IMR-90 (cell line): Measurements from ENCODE around the gene MFAP3L. TPM values are rescaled to one million over a fixed set of nuclear protein-coding genes. Genes with fewer than 3 reads are reported as not detected.

Experiments used
- ATAC-seq: fragments of 200-7000 bp; cut with Tn5 transposase; 2 replicates; pipeline ENCODE4 v1.9.1; 2020; ENCODE audit warnings: low read depth, mild to moderate bottlenecking, moderate library complexity
- BruUV-seq: library from RNA; stranded (reverse); fragments of 400-500 nt; replicated peaks from 2 replicates; lab custom pipeline; 2021; lab: Mats Ljungman, UMichigan
- CTCF ChIA-PET: fragments of 300-600 bp; formaldehyde crosslinking; extraction: SDS; loops from one replicate; lab custom pipeline; 2021; ENCODE audit warnings: antibody characterized with exemption; lab: Yijun Ruan, JAX
- POLR2A ChIA-PET: fragments of 300-600 bp; sonication (Branson Sonifier 250); formaldehyde crosslinking; loops from one replicate; lab custom pipeline; 2022; ENCODE audit warnings: antibody characterized with exemption; ENCODE audit not compliant: unreplicated experiment; lab: Charles Lee
- DNase-seq: peaks from one replicate; pipeline ENCODE4 v3.0.0; 2013
- H2AFZ ChIP-seq: replicated peaks from 2 replicates; pipeline ENCODE3; 2013; ENCODE audit warnings: low read length, mild to moderate bottlenecking; ENCODE audit not compliant: poor library complexity
- H2AK5ac ChIP-seq: 2 replicates; pipeline ENCODE4 v1.6.1; 2013; ENCODE audit warnings: low read depth, low read length, inconsistent platforms
- H2AK9ac ChIP-seq: replicated peaks from 2 replicates; pipeline ENCODE3; 2013; ENCODE audit warnings: mild to moderate bottlenecking, low read depth, low read length, moderate library complexity; ENCODE audit not compliant: poor library complexity
- H2BK120ac ChIP-seq: 2 replicates; pipeline ENCODE4 v1.6.1; 2013; ENCODE audit warnings: low read depth, low read length, inconsistent platforms
- H2BK15ac ChIP-seq: 3 replicates; pipeline ENCODE4 v1.6.1; 2013; ENCODE audit warnings: low read depth, low read length, inconsistent platforms
- H2BK20ac ChIP-seq: 2 replicates; pipeline ENCODE4 v1.6.1; 2013; ENCODE audit warnings: low read depth, mild to moderate bottlenecking, inconsistent platforms, low read length, moderate library complexity
- H2BK5ac ChIP-seq: 2 replicates; pipeline ENCODE4 v1.6.1; 2013; ENCODE audit warnings: mild to moderate bottlenecking, low read depth, low read length, inconsistent platforms; ENCODE audit not compliant: poor library complexity, severe bottlenecking
- H3K14ac ChIP-seq: replicated peaks from 2 replicates; pipeline ENCODE4 v1.6.1; 2013; ENCODE audit warnings: low read depth, low read length, inconsistent platforms
- H3K18ac ChIP-seq: 2 replicates; pipeline ENCODE4 v1.6.1; 2013; ENCODE audit warnings: low read depth, low read length, control low read depth
- H3K23ac ChIP-seq: 2 replicates; pipeline ENCODE4 v1.6.1; 2013; ENCODE audit warnings: low read depth, low read length, inconsistent platforms
- H3K27ac ChIP-seq: 2 replicates; pipeline ENCODE4 v1.5.1; 2013; ENCODE audit warnings: mild to moderate bottlenecking, control low read depth, low read length; ENCODE audit not compliant: insufficient read depth
- H3K27me3 ChIP-seq: 2 replicates; pipeline ENCODE4 v1.6.1; 2013; ENCODE audit warnings: low read length; ENCODE audit not compliant: control insufficient read depth, insufficient read depth
- H3K36me3 ChIP-seq: 2 replicates; pipeline ENCODE4 v1.6.1; 2013; ENCODE audit warnings: low read length, mixed read lengths; ENCODE audit not compliant: control insufficient read depth, insufficient read depth
- H3K4ac ChIP-seq: 2 replicates; pipeline ENCODE4 v1.6.1; 2013; ENCODE audit warnings: low read depth, low read length, inconsistent platforms
- H3K4me1 ChIP-seq: 2 replicates; pipeline ENCODE4 v1.6.1; 2013; ENCODE audit warnings: low read length, mixed read lengths; ENCODE audit not compliant: control insufficient read depth, insufficient read depth
- H3K4me2 ChIP-seq: 2 replicates; pipeline ENCODE4 v1.6.1; 2013; ENCODE audit warnings: low read depth, mild to moderate bottlenecking, control low read depth, low read length, moderate library complexity
- H3K4me3 ChIP-seq: 2 replicates; pipeline ENCODE4 v1.5.1; 2013; ENCODE audit warnings: low read depth, mild to moderate bottlenecking, control low read depth, low read length, moderate library complexity; ENCODE audit not compliant: insufficient read depth
- H3K56ac ChIP-seq: 2 replicates; pipeline ENCODE4 v1.6.1; 2013; ENCODE audit warnings: low read length, inconsistent platforms; ENCODE audit not compliant: insufficient read depth; ENCODE audit errors: extremely low read depth
- H3K79me1 ChIP-seq, 2 experiments: 2 replicates each; pipeline ENCODE4 v1.6.1; 2013; ENCODE audit warnings: low read length in 2 of 2, inconsistent platforms in 1 of 2, low read depth in 1 of 2
- H3K9ac ChIP-seq: 2 replicates; pipeline ENCODE4 v1.6.1; 2013; ENCODE audit warnings: low read depth, low read length, control low read depth
- H3K9me1 ChIP-seq: 2 replicates; pipeline ENCODE4 v1.6.1; 2013; ENCODE audit warnings: low read length, inconsistent platforms; ENCODE audit not compliant: insufficient read depth
- H3K9me3 ChIP-seq: 2 replicates; pipeline ENCODE4 v1.6.1; 2013; ENCODE audit warnings: low read length; ENCODE audit not compliant: control insufficient read depth, insufficient read depth
- H4K20me1 ChIP-seq: 2 replicates; pipeline ENCODE4 v1.6.1; 2013; ENCODE audit warnings: low read length, inconsistent platforms; ENCODE audit not compliant: insufficient read depth
- H4K5ac ChIP-seq: 2 replicates; pipeline ENCODE4 v1.6.1; 2013; ENCODE audit warnings: mild to moderate bottlenecking, low read depth, low read length, control low read depth
- H4K8ac ChIP-seq, 2 experiments: 2 replicates each; pipeline ENCODE4 v1.6.1; 2013; ENCODE audit warnings: low read depth in 2 of 2, low read length in 2 of 2, control low read depth in 1 of 2, inconsistent platforms in 1 of 2
- H4K91ac ChIP-seq: 2 replicates; pipeline ENCODE4 v1.6.1; 2013; ENCODE audit warnings: low read depth, low read length, inconsistent platforms; ENCODE audit not compliant: insufficient read depth
- CEBPB ChIP-seq: IDR thresholded peaks from 2 replicates; pipeline ENCODE4 v1.6.1; 2012; ENCODE audit warnings: low read depth, low read length, improper control_type of control experiment
- FOS ChIP-seq: fragments of 150-350 bp; IDR thresholded peaks from 2 replicates; pipeline ENCODE4 v1.6.1; 2016; ENCODE audit warnings: low read depth, low read length
- whole genome bisulfite sequencing, 2 experiments: methylation state at CpG; one replicate each; pipeline versions ENCODE4 v1.1.5 to v1.1.7; 2013; ENCODE audit warnings: missing lambda C conversion rate in 2 of 2; ENCODE audit not compliant: insufficient read length in 1 of 2; ENCODE audit errors: extremely low coverage in 2 of 2; 5-methylcytosine and 5-hydroxymethylcytosine counted together
- dilution Hi-C: fragments of 300-500 bp; cut with HindIII; formaldehyde crosslinking; loops from one replicate; pipeline ENCODE4 v1.14.3; 2018; ENCODE audit warnings: low sequenced_read_pairs; ENCODE audit not compliant: unreplicated experiment
- in situ Hi-C: fragments of 300-500 bp; cut with MboI; formaldehyde crosslinking; loops from 3 replicates; pipeline ENCODE4 v1.14.3; 2019; ENCODE audit warnings: low sequenced_read_pairs, inconsistent platforms, mixed read lengths
- intact Hi-C: fragments of 100-400 bp; cut with micrococcal nuclease; formaldehyde crosslinking; loops from 2 replicates; pipeline ENCODE4 v1.10.0; 2022
- polyA plus RNA-seq, 3 experiments: library from polyadenylated mRNA; depleted of rRNA; stranded (reverse); fragments of >200 nt; gene quantifications; 2 replicates each; pipeline ENCODE4 v1.2.3, GENCODE V29; 2012; ENCODE audit warnings: low replicate concordance in 1 of 3
- total RNA-seq: library from RNA; depleted of rRNA; stranded (reverse); fragments of >200 nt; gene quantifications from 2 replicates; pipeline ENCODE4 v1.2.3, GENCODE V29; 2012

Gene MFAP3L
- total and polyA plus RNA-seq, 2 of the 4 experiments (the other 2 are of a cell fraction), result 0.22 to 0.36 TPM

DNA sequence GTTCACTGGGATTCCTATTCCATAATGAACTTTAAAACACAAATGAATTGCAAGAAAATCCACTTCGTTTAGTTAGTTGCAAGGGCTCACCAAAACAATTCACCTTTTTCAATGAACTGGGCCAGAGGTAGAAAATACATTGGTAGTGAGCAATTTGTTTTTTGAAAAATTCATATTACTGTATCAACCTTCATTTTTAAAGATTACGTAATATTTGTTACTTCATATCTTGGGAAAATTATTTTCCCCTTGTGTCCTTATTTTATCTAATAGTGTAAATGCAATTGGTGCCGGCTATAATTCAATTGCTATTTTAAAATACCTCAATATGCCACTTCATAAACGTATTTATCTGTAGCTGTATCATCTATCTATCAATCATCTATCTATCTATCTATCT lies 41.5 kb downstream of the MFAP3L start:
- H2AK9ac ChIP-seq, result no peak overlapping the region
- CTCF ChIA-PET, result no interaction called here
- H3K9me1 ChIP-seq, result no peaks in the 10 kb centered on the region
- intact Hi-C loops, result no loop called here
- no peak overlapping the region for H3K23ac ChIP-seq
- H2BK5ac ChIP-seq, result no peak overlapping the region
- no peaks in the 10 kb centered on the region for H3K27me3 ChIP-seq
- no peak overlapping the region for H2BK120ac ChIP-seq
- no TSS peak for BruUV-seq
- H3K4me2 ChIP-seq, result no peak overlapping the region
- no peak overlapping the region for H4K8ac ChIP-seq
- DNase-seq, result no peak
- TF ChIP-seq CEBPB (peak; percentile 62), FOS (no peak)
- POLR2A ChIA-PET, result no interaction called here
- in situ Hi-C loops, result no loop called here
- no peak overlapping the region for H3K9ac ChIP-seq
- no peak for ATAC-seq
- no peak overlapping the region for H3K27ac ChIP-seq
- no peak overlapping the region for H3K4ac ChIP-seq
- H3K18ac ChIP-seq, result no peak overlapping the region
- H3K14ac ChIP-seq, result no peak overlapping the region
- no peaks in the 10 kb centered on the region for H3K4me1 ChIP-seq
- no peaks in the 10 kb centered on the region for H3K9me3 ChIP-seq
- no peak overlapping the region for H2AFZ ChIP-seq
- H2AK5ac ChIP-seq, result no peak overlapping the region
- H2BK15ac ChIP-seq, result no peak overlapping the region
- H2BK20ac ChIP-seq, result no peak overlapping the region
- 17% methylated on average over 1 of the region's 4 CpGs; no CpG with 5 or more reads in 1 of the 2 experiments for WGBS, 2 experiments
- H4K20me1 ChIP-seq, result no peaks in the 10 kb centered on the region
- no peaks in the 10 kb centered on the region for H3K36me3 ChIP-seq
- dilution Hi-C loops, result no loop called here
- H3K56ac ChIP-seq, result no peak overlapping the region
- no peak overlapping the region for H4K91ac ChIP-seq
- no peaks in the 10 kb centered on the region for H3K79me1 ChIP-seq
- H4K5ac ChIP-seq, result no peak overlapping the region
- H3K4me3 ChIP-seq, result no peak overlapping the region
